ENCODE measurements around the gene PFDN1.
"Not testable (repeated sequence)": the region's sequence is repeated elsewhere in the genome, so short reads cannot be mapped to it uniquely, and the experiment has no call there.

Gene PFDN1

DNA sequence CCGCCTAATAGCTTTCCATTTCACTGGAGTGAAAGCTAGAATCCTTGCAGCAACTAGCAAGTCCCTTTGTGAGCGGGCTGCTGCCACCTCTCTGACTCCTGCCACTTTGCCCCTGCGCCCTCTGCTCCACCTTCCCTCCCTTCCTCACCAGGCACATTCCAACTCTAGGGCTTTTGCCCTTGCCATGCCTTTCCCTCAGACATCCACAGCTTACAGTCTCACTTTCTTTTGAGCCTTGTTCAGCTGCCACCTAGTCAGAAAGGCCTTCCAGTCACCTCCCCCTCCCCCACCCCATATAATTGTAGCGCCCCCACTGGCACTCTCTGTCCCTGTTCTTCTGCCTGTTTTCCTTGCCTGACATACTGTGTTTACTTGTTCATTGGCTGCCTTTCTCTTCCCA, 96.9 kb downstream of the PFDN1 start:
- Histone ChIP-seq H3K9me3 (ENCODE audit: control insufficient read depth, low read length) (no peaks in the 10 kb centered on the region), H3K27ac (ENCODE audit: insufficient read depth, low read depth, low read length, poor library complexity, severe bottlenecking) (no peak overlapping the region), H3K4me3 (ENCODE audit: insufficient read depth, low read depth, low read length) (no peak overlapping the region), H3K36me3 (ENCODE audit: control insufficient read depth, insufficient read depth, low read length) (no peaks in the 10 kb centered on the region), H3K27me3 (ENCODE audit: control insufficient read depth, insufficient read depth, low read length, poor library complexity, severe bottlenecking) (no peaks in the 10 kb centered on the region), H3K4me1 (ENCODE audit: control insufficient read depth, insufficient read depth, low read length) (peaks cover 14% of the 10 kb centered on the region)
- 70 to 74% methylated on average over 4 of the region's 4 CpGs for WGBS, 2 experiments

GRCh38 chr5:140205216-140205615, 97.7 kb downstream of the PFDN1 start:
- H3K9me3 ChIP-seq (ENCODE audit: control insufficient read depth, low read length): no peaks in the 10 kb centered on the region
- H3K4me3 ChIP-seq (ENCODE audit: insufficient read depth, low read depth, low read length): no peak overlapping the region
- no peak overlapping the region for H3K27ac ChIP-seq (ENCODE audit: insufficient read depth, low read depth, low read length, poor library complexity, severe bottlenecking)
- no peaks in the 10 kb centered on the region for H3K36me3 ChIP-seq (ENCODE audit: control insufficient read depth, insufficient read depth, low read length)
- H3K4me1 ChIP-seq (ENCODE audit: control insufficient read depth, insufficient read depth, low read length): peaks cover 14% of the 10 kb centered on the region
- no peaks in the 10 kb centered on the region for H3K27me3 ChIP-seq (ENCODE audit: control insufficient read depth, insufficient read depth, low read length, poor library complexity, severe bottlenecking)
- WGBS, 2 experiments: 69 to 78% methylated on average over 2 of the region's 2 CpGs

DNA sequence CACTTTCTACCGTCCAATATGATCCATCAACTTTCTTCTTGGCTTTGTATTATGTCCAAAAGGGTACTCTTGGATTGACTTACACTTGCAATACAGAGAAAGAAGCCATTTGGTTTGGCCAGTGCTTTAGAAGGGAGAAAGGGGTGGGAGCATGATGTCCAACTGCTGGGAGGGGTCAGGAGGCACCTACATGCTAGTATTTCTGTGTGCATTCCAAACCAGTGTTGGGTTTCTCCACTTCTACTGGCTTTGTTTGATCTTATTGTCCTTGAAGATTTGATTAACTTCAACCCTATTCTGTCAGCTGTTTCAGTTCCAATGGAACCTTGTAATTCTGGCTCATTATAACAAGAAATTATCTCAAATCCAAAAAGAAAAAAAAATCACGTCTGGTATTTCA, 100.3 kb downstream of the PFDN1 start:
- no peaks in the 10 kb centered on the region for H3K9me3 ChIP-seq (ENCODE audit: control insufficient read depth, low read length)
- 93 to 100% methylated on average over 2 of the region's 2 CpGs for WGBS, 2 experiments
- H3K27me3 ChIP-seq (ENCODE audit: control insufficient read depth, insufficient read depth, low read length, poor library complexity, severe bottlenecking): no peaks in the 10 kb centered on the region
- peaks cover 14% of the 10 kb centered on the region for H3K4me1 ChIP-seq (ENCODE audit: control insufficient read depth, insufficient read depth, low read length)
- no peaks in the 10 kb centered on the region for H3K36me3 ChIP-seq (ENCODE audit: control insufficient read depth, insufficient read depth, low read length)
- H3K27ac ChIP-seq (ENCODE audit: insufficient read depth, low read depth, low read length, poor library complexity, severe bottlenecking): no peak overlapping the region
- H3K4me3 ChIP-seq (ENCODE audit: insufficient read depth, low read depth, low read length): no peak overlapping the region

DNA sequence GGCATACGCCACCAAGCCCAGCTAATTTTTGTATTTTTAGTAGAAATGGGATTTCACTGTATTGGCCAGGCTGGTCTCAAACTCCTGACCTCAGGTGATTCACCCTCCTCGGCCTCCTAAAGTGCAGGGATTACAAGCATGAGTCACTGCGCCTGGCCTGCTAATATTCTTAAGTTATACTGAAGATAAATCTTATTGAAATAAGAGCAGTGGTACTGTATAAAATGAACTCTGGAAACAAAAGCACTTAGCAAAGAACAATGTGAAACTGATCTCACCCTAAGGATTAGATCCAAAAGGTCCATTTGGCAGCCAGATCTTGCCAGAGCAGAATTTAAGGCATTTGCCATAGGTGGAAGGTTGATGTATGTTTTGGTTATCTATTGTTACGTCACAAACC, 100.8 kb downstream of the PFDN1 start:
- no peaks in the 10 kb centered on the region for H3K27me3 ChIP-seq (ENCODE audit: control insufficient read depth, insufficient read depth, low read length, poor library complexity, severe bottlenecking)
- WGBS, 2 experiments: 88% methylated on average over 3 to 4 of the region's 4 CpGs

GRCh38 chr5:140198915-140199314, 104.0 kb downstream of the PFDN1 start:
- not testable (repeated sequence) for H3K36me3 ChIP-seq (ENCODE audit: control insufficient read depth, insufficient read depth, low read length); H3K27ac ChIP-seq (ENCODE audit: insufficient read depth, low read depth, low read length, poor library complexity, severe bottlenecking); H3K27me3 ChIP-seq (ENCODE audit: control insufficient read depth, insufficient read depth, low read length, poor library complexity, severe bottlenecking); H3K9me3 ChIP-seq (ENCODE audit: control insufficient read depth, low read length); H3K4me3 ChIP-seq (ENCODE audit: insufficient read depth, low read depth, low read length); H3K4me1 ChIP-seq (ENCODE audit: control insufficient read depth, insufficient read depth, low read length)
- 88% methylated on average over 1 of the region's 1 CpG; no CpG with 5 or more reads in 1 of the 2 experiments for WGBS, 2 experiments

More for the DNA sequence above, 100.8 kb downstream of the PFDN1 start:
- Histone ChIP-seq H3K27ac (ENCODE audit: insufficient read depth, low read depth, low read length, poor library complexity, severe bottlenecking) (no peak overlapping the region), H3K36me3 (ENCODE audit: control insufficient read depth, insufficient read depth, low read length) (no peaks in the 10 kb centered on the region), H3K4me3 (ENCODE audit: insufficient read depth, low read depth, low read length) (no peak overlapping the region), H3K9me3 (ENCODE audit: control insufficient read depth, low read length) (no peaks in the 10 kb centered on the region), H3K4me1 (ENCODE audit: control insufficient read depth, insufficient read depth, low read length) (peaks cover 14% of the 10 kb centered on the region)

GRCh38 chr5:140197023-140197422, 105.9 kb downstream of the PFDN1 start:
- H3K4me3 ChIP-seq (ENCODE audit: insufficient read depth, low read depth, low read length): no peak overlapping the region

GRCh38 chr5:140196115-140196814, 106.6 kb downstream of the PFDN1 start:
- 91 to 100% methylated on average over 2 of the region's 2 CpGs for WGBS, 2 experiments
- H3K27ac ChIP-seq (ENCODE audit: insufficient read depth, low read depth, low read length, poor library complexity, severe bottlenecking): no peak overlapping the region
- no peaks in the 10 kb centered on the region for H3K9me3 ChIP-seq (ENCODE audit: control insufficient read depth, low read length)
- H3K36me3 ChIP-seq (ENCODE audit: control insufficient read depth, insufficient read depth, low read length): no peaks in the 10 kb centered on the region
- no peaks in the 10 kb centered on the region for H3K4me1 ChIP-seq (ENCODE audit: control insufficient read depth, insufficient read depth, low read length)
- no peak overlapping the region for H3K4me3 ChIP-seq (ENCODE audit: insufficient read depth, low read depth, low read length)
- H3K27me3 ChIP-seq (ENCODE audit: control insufficient read depth, insufficient read depth, low read length, poor library complexity, severe bottlenecking): no peaks in the 10 kb centered on the region

More at GRCh38 chr5:140197023-140197422, 105.9 kb downstream of the PFDN1 start:
- H3K9me3 ChIP-seq (ENCODE audit: control insufficient read depth, low read length): no peaks in the 10 kb centered on the region
- H3K4me1 ChIP-seq (ENCODE audit: control insufficient read depth, insufficient read depth, low read length): no peaks in the 10 kb centered on the region
- H3K36me3 ChIP-seq (ENCODE audit: control insufficient read depth, insufficient read depth, low read length): no peaks in the 10 kb centered on the region
- no peaks in the 10 kb centered on the region for H3K27me3 ChIP-seq (ENCODE audit: control insufficient read depth, insufficient read depth, low read length, poor library complexity, severe bottlenecking)
- 95 to 100% methylated on average over 2 of the region's 2 CpGs for WGBS, 2 experiments
- H3K27ac ChIP-seq (ENCODE audit: insufficient read depth, low read depth, low read length, poor library complexity, severe bottlenecking): no peak overlapping the region
